Loucy (cell line): Measurements from ENCODE around the gene CELF5.

Experiments
- EZH2phosphoT487 ChIP-seq: fragments of 200-600 bp; IDR thresholded peaks from 2 replicates; pipeline ENCODE4 v1.6.1; 2018; ENCODE audit warnings: antibody characterized with exemption, mild to moderate bottlenecking, moderate library complexity, borderline replicate concordance
- TF ChIP-seq, protein P1 (sequence below): fragments of 200-600 bp; sonication (generic); conservative IDR thresholded peaks from 2 replicates; pipeline ENCODE4 v1.5.1; 2014; ENCODE audit warnings: mild to moderate bottlenecking, antibody characterized with exemption, low read length

DNA sequence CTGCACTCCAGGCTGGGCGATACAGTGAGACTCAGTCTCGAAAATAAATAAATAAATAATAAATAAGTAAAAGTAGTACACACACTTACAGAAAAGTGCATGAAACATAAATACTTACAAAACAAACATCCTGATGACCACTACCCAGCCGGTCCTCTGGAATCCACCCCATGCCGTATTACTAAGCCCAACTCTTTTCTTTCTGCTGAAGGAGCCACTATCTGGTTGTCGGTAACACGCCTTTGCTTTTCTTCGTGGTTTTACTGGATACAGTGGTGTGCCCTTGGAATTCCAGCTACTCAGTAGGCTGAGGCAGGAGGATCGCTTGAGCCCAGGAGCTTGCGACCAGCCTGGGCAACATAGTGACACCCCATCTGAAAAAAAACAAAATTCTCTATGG, 39.4 kb downstream of the CELF5 start:
- TF ChIP-seq, protein P1, sequence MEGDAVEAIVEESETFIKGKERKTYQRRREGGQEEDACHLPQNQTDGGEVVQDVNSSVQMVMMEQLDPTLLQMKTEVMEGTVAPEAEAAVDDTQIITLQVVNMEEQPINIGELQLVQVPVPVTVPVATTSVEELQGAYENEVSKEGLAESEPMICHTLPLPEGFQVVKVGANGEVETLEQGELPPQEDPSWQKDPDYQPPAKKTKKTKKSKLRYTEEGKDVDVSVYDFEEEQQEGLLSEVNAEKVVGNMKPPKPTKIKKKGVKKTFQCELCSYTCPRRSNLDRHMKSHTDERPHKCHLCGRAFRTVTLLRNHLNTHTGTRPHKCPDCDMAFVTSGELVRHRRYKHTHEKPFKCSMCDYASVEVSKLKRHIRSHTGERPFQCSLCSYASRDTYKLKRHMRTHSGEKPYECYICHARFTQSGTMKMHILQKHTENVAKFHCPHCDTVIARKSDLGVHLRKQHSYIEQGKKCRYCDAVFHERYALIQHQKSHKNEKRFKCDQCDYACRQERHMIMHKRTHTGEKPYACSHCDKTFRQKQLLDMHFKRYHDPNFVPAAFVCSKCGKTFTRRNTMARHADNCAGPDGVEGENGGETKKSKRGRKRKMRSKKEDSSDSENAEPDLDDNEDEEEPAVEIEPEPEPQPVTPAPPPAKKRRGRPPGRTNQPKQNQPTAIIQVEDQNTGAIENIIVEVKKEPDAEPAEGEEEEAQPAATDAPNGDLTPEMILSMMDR: no peak
- TF ChIP-seq EZH2phosphoT487: no peak
